BJ (cell line): ENCODE measurements around the gene TIMP2. TPM values are rescaled to one million over a fixed set of nuclear protein-coding genes. Genes with fewer than 3 reads are reported as not detected.

Source experiments
- CTCF ChIA-PET: fragments of 350-600 bp; formaldehyde crosslinking; extraction: SDS; loops from one replicate; lab custom pipeline; 2021; ENCODE audit warnings: antibody characterized with exemption, inconsistent platforms; lab: Yijun Ruan, JAX
- POLR2A ChIA-PET: fragments of 300-600 bp; sonication (Branson Sonifier 250); formaldehyde crosslinking; extraction: SDS; loops from one replicate; lab custom pipeline; 2021; ENCODE audit warnings: antibody characterized with exemption; lab: Charles Lee
- DNase-seq: peaks from one replicate; pipeline ENCODE4 v3.0.0-alpha.2; 2011; ENCODE audit warnings: low read depth
- H3K27me3 ChIP-seq: 2 replicates; pipeline ENCODE4 v1.6.0; 2011; ENCODE audit warnings: low read length; ENCODE audit not compliant: control insufficient read depth, insufficient read depth
- H3K36me3 ChIP-seq: 2 replicates; pipeline ENCODE4 v1.5.1; 2011; ENCODE audit warnings: low read length; ENCODE audit not compliant: control insufficient read depth, insufficient read depth
- H3K4me3 ChIP-seq: 2 replicates; pipeline ENCODE4 v1.5.1; 2011; ENCODE audit warnings: low read depth, mild to moderate bottlenecking, control low read depth, low read length
- CTCF ChIP-seq: IDR thresholded peaks from 2 replicates; pipeline ENCODE4 v1.5.1; 2011; ENCODE audit warnings: low read depth, mild to moderate bottlenecking, control low read depth, inconsistent platforms, low read length, moderate library complexity; ENCODE audit not compliant: insufficient read depth
- polyA plus RNA-seq: library from polyadenylated mRNA; depleted of rRNA; stranded (reverse); fragments of >200 nt; gene quantifications from 2 replicates; pipeline ENCODE4 v1.2.3, GENCODE V29; 2011

The TIMP2 gene
- polyA plus RNA-seq, 1 experiment = 361 TPM

- TF ChIP-seq CTCF = no peak
- POLR2A ChIA-PET = no interaction called here
- CTCF ChIA-PET = interaction anchor here (2.4 kb wide), 1 partner anchor 112 kb away, joined by 8 read pairs; no protein-coding TSS in a partner anchor
- no peak for DNase-seq
- Histone ChIP-seq H3K36me3 (peaks cover 35% of the 10 kb centered on the region), H3K4me3 (no peak overlapping the region), H3K27me3 (no peaks in the 10 kb centered on the region)
These were observed 66.1 kb downstream of the TIMP2 start for GRCh38 chr17:78859051-78859450.

- no peak overlapping the region for H3K4me3 ChIP-seq
- peaks cover 40% of the 10 kb centered on the region for H3K36me3 ChIP-seq
- POLR2A ChIA-PET = no interaction called here
- DNase-seq = no peak
- CTCF ChIA-PET = no interaction called here
- no peak for TF ChIP-seq CTCF
- H3K27me3 ChIP-seq = no peaks in the 10 kb centered on the region
These were observed 67.9 kb downstream of the TIMP2 start for GRCh38 chr17:78857266-78857665.

GRCh38 chr17:78855561-78856165, 69.5 kb downstream of the TIMP2 start:
- no peak overlapping the region for H3K4me3 ChIP-seq
- H3K27me3 ChIP-seq = no peaks in the 10 kb centered on the region
- ChIA-PET POLR2A (no interaction called here), CTCF (no interaction called here)
- TF ChIP-seq CTCF = no peak
- no peak for DNase-seq
- peaks cover 41% of the 10 kb centered on the region for H3K36me3 ChIP-seq

- H3K27me3 ChIP-seq = no peaks in the 10 kb centered on the region
- peaks cover 38% of the 10 kb centered on the region for H3K36me3 ChIP-seq
- DNase-seq = no peak
- CTCF ChIA-PET = no interaction called here
- TF ChIP-seq CTCF = no peak
- POLR2A ChIA-PET = no interaction called here
- no peak overlapping the region for H3K4me3 ChIP-seq
These were observed 70.7 kb downstream of the TIMP2 start for GRCh38 chr17:78854508-78854907.

GRCh38 chr17:78853926-78854394, 71.2 kb downstream of the TIMP2 start:
- no peak for TF ChIP-seq CTCF
- POLR2A ChIA-PET = no interaction called here
- CTCF ChIA-PET = interaction anchor here (0.6 to 2.4 kb wide), 2 partner anchors 14 to 118 kb away, joined by 3 to 6 read pairs; no protein-coding TSS in a partner anchor

More at GRCh38 chr17:78853926-78854394, 71.2 kb downstream of the TIMP2 start:
- no peaks in the 10 kb centered on the region for H3K27me3 ChIP-seq
- DNase-seq = no peak
- peaks cover 38% of the 10 kb centered on the region for H3K36me3 ChIP-seq
- no peak overlapping the region for H3K4me3 ChIP-seq
